Brain pericyte (primary cell): ENCODE data around the gene ABCA2.
A peak's percentile ranks its signal among the peaks of the same experiment; 100 is the strongest.

Experiments
- DNase-seq: peaks from one replicate; pipeline ENCODE4 v3.0.0-alpha.2; 2012; ENCODE audit warnings: low read depth, low spot score

Gene ABCA2

DNA sequence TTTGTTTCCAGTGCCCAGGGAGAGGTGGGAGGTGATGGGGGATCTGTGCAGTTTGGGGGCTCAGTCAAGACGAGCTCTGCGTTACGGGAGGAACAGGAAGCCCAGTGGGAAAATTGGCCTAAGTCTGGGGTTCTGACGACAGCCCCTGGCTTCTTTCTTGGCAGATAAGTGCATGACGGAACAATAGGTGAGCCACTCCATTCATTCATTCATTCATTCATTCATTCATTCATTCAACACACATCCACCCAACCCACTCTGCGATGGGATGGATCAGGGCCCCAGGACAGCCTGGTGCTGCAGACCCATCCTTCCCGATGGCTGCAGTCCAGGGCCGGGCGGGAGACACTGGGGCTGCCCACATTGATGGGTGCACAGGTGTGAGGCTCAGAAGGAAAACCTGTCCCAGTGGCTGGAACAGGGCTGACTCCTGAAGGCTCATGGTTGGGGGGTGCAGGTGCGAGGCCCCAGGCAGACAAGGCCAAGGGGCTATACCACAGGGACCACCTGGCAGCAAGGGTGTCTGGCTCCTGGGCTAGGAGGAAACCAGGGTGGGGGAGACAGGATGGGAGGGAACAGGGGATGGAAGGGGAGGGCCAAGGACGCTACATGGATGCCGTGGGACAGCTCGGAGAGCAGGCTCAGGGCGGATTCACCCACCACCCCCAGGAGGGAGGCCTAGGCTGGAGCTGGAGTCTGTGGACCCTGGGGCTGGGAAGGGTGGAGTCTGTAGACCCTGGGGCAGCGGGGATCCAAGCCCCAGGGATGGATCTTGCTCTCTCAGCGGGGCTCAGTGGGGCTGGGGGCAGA, 47.2 kb downstream of the ABCA2 start:
- no peak for DNase-seq

DNA sequence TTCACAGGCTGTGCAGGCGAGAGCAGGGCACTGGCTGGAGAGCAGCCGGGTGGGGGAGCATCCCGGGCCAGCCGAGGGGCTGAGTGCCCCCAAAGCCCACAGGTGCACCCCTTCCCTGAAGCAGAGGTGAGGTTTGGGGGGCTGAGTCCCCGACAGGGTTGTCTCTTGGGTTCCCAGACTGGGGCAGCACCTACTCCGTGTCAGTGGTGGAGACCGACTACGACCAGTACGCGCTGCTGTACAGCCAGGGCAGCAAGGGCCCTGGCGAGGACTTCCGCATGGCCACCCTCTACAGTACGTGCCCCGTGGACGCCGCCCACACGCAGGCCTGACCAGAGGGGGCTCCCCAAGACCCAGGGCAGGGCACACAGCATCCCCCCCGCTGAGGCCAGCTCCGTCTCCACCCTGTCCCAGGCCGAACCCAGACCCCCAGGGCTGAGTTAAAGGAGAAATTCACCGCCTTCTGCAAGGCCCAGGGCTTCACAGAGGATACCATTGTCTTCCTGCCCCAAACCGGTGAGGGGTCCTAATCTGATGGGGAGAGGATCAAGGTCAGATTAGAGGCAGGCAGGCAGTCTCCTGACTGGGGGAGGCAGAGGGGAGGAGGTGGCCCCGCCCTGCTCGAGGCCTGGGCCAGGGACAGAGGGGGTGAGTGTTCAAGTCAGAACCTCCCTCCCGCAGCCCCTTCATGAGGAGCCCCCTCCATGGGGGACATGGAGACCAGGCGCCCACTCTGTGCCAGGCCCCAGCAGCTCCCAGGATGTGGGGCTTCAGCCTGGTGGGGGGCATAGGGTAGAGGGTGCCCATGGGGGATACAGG, 48.1 kb downstream of the ABCA2 start:
- no peak for DNase-seq

DNA sequence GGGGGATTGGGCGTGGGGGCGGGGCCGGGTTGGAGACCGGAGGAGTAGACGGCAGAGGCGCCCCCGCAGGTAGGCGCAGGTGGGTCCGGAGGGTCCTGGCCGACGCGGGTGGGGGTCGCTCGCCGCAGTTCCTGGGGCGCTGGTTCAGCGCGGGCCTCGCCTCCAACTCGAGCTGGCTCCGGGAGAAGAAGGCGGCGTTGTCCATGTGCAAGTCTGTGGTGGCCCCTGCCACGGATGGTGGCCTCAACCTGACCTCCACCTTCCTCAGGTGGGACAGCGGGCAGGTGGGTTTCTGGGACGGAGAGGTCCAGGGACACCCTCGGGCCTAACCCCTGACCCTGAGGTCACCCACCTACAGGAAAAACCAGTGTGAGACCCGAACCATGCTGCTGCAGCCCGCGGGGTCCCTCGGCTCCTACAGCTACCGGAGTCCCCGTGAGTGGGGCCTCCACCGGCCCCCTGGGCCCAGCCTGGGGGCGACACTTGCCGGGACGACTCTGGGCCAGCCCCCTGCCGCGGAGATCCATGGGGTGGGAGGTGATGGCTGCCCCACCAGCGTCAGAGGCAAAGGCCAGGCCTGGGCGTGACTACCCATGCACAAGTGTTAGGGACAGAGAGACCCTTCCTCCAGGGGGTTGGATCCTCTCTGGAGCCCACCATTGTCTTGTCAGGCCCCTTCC, 49.0 kb downstream of the ABCA2 start:
- DNase-seq: no peak

DNA sequence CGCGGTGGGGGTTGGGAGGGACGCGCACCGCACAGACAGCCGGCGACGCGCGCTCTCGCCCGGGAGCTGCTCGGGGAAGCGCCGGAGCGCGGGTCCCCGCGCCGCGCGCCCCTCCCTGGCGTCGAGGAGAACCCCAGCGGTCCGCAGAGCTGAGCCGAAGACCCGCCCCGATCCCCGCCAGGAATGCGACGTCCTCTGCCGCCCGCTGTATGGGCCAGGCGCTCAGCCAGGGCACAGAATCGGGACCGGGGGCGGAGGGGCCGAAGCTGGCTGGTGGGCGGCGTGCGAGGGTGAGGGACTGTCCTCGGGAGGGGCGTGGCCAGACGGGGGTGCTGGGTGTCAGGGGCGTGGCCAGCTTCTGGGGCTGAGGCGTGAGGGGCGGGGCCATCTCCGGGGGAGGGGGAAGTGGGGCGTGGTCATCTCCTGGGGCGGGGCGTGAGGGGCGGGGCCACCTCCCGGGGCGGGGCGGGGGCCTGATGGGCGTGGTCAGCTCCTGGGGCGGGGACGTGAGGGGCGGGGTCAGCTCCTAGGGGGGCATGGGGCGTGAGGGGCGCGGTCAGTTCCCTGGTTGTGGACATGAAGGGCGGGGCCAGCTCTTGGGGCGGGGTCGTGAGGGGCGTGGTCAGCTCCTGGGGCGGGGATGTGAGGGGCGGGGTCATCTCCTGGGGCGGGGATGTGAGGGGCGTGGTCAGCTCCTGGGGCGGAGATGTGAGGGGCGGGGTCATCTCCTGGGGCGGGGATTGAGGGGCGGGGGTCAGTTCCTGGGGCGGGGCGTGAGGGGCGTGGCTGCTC, 49.8 kb downstream of the ABCA2 start:
- DNase-seq: no peak

DNA sequence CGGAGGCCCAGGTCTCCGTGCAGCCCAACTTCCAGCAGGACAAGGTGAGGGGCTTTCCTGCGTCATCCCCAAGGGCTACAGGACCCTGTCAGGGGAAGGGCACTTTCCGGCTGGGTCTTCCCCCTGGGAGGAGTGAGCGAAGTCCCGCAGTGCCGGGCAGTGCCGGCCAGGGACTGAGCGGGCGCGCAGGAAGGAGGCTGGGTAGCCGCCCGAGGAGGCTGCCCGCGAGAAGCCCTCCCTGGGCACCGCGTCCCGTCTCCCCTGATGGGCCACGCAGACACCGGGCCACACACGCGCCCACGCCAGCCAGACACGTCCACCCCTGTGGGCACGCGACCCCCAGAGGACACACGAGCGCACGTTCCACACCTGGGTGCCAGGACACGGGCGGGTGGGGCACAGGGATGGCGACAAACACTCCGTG, 50.4 kb downstream of the ABCA2 start:
- DNase-seq: no peak

DNA sequence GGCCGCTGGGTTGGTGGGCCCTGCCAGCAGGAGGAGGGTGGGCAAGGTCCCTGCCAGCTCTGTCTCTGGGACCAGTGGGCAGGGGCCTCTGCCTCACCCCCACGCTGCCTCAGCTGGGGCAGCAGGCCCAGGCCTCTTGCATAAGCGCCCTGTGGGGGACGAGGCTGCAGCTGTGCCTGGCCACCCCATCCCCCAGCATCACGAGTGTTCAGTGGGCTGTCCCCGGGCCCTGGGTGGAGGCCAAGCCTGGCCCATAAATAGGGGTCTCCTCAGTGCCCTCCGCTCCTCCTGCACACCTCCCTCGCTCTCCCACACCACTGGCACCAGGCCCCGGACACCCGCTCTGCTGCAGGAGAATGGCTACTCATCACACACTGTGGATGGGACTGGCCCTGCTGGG, 50.8 kb downstream of the ABCA2 start, which contains the start of gene PTGDS:
TSS of gene PTGDS (plus strand) at position 282 of the 400 bp plus-strand sequence. CDS start at position 357, 75 bp downstream.
- DNase-seq: peak; percentile 76

DNA sequence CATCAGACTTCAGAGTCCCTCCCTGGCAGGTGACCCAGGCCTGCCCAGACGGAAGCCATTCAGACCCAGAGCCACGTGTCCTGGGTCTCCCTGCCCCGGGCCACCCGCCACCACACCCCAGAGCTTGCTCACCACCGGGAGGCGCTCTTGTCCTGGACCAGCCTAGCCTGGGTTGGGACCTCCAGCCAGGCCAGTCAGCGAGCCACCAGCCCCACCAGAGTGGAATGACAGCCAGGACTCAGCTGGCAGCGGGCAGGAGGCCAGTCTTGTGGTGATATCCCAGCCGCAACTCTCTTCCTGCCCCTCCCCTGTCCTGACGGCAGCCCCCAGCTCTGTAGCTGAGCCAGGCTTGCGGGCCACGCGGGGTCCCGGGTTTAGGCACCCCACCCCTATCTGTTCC, 52.4 kb downstream of the ABCA2 start:
- no peak for DNase-seq

DNA sequence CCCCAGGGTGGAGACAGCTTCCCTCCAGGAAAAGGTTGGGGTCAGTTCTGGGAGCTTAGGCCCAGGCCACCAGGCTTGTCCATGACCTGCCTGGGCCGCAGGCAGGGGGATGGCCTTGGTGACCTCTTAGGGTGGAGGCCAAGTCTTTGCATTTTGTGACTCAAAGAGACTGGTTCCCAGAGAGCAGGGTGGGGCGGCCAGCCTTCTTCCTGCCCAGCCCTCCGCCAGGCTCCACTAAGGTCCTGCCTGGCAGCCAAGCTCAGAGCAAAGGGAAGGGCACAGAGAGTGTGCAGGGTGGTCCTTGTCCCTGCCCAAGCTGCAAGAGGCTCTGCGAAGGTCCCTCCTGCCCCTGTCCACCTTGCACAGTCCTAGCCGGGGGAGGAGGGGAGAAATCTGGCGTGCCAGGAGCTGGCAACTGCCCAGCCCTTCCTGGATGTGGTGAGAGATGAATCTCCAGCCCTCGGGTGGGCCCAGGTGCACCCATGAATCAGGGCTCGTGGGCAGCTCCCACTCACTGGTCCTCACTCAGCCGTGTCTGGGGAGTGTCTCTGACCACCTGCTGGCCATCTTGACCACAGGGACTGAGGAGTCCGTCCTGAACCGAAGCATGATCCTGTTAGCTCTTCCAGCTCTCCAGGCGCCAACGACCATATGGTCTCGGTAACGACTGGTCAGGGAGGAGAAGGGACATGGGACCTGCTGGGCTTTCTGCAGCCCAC, 53.1 kb downstream of the ABCA2 start:
- DNase-seq: no peak

DNA sequence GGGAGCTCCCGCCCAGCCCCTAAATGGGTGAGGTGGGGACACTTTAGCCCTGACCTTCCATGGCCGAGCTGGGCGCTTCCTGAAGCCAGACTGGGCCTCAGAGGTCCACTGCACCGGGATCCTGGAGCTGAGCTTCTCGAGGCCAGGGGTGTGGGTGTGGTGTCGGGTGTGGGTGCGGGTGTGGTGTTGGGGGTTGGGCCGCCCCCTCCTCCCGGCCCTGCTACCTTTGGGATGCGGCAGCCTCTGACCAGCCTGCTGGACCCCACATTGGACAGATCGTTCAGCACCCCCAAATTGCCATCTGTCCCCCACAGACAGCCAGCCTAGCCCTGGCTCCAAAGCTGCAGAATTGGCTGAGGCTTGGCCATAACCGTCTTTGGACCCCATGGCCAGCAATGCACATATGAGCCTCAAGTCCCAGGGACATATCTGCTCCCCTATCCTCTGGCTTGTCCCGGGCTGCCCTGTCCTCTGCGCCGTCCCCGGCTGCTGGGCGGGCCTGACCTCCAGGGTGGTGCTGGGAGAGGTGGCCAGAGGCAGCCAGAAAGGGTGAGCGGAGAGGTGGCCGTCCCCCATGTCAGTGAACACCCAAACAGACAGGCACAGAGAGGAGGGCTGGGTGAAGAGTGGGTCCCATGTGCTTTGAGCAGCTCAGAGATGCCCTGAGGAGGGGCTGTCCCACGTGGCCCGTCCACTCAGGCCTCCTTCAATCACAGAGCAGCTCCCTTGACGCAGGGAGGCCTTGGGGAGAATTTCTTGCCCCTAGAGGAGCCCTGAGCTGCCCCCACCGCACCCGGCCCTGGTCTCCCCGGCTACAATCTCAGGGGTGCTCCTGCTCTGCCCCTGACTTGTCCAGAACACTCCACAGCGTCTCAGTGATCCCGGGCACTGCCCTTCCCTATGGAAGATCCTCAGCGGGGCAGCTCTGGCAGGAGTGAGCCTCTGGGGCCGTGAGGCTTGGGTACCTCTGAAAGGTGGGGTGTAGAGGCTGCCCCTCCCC, 54.1 kb downstream of the ABCA2 start:
- DNase-seq: no peak

DNA sequence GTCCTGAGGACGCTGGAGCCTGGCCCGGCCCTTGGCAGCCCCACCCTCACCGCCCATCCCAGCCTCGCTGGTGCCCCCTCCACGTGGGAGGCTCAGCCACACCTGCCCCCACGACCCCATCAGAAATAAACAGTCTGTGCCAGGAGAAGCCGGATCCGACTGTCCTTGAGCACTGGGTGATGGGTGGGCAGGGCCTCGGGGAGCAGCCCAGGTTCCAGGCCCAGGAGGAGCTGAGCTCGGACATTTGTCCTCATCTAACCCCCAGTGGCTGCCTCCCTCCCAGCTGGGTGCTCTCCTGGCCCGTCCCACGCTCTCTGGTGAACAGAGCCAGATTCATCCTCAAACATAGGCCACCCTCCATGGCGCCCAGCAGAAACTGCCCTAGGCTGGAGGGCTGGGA, 55.3 kb downstream of the ABCA2 start:
- no peak for DNase-seq

DNA sequence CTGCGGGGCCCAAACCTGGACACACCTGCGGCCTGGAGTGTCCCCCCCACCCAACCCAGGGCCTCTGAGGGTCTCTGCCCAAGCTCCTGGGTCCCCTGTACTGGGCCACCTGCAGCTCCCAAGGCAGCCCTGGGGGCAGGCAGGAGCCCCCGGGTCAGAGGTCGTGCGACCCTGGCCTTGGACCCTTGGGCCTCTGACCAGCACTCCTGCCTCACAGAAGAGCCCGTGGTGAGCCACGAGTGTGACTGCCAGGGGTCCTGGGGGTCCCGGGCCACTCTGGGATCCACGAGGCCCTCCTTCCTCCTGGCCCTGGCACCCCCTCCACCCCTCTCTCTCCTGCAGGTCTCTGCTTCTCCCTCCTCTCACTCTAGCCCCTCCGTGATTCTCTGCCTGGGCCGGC, 55.7 kb downstream of the ABCA2 start:
- no peak for DNase-seq

DNA sequence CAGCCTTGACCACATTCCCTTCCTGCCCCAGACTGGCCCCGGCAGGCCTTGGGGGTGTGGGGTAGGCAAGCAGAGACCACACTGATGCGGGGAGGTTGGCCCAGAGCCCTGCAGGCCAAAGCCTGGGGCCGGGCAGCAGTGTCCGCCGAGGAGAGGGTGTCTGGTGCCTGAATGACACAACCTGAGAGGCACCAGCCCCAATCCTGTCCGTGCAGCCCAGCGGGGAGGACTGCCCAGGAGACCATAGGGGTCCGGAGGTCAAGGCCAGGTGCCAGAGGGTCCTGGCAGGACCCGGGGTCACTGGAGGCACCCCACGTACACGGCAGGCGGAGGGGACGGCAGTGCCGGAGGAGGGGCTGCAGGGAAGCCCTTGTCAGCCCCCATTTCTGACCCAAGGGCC, 56.3 kb downstream of the ABCA2 start:
- no peak for DNase-seq

DNA sequence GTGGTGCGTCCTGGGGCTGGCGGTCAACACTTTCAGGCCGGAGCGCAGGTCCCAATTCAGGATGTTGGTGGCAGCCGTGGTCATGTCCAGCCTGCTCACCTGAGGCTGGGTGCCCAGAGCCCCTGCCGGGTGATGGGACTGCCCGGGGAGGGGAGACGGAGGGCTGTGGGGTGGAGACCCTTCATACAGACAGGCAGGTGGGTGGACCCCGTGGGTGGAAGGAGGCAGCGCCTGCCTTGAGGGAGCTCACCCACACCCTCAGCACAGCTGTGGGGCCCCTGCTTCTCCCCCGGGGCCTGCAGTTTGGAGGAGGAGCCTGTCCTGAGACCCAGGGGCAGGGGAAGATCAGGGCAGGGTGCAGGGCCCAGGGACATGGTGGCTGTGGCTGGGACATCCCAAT, 57.7 kb downstream of the ABCA2 start:
- no peak for DNase-seq

DNA sequence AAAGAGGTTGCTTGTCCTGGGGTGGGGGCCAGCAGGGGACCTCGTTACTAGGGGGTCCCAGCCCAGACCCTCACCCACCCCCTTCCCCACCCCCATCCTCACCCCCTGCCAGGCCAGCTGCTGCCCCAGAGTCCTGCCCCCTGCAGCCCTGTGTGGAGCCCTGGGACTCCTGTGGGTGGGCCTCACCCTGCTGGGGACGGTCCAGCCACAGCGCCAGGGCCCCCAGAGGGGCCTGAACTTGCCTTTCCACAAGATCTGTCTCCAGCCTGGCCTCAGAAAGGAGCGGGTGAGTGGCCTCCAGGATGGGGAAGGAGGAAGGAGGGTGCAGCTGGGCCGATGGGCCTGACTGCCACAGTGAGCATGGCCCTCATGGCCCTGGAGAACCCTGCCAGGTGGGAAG, 58.3 kb downstream of the ABCA2 start:
- no peak for DNase-seq

DNA sequence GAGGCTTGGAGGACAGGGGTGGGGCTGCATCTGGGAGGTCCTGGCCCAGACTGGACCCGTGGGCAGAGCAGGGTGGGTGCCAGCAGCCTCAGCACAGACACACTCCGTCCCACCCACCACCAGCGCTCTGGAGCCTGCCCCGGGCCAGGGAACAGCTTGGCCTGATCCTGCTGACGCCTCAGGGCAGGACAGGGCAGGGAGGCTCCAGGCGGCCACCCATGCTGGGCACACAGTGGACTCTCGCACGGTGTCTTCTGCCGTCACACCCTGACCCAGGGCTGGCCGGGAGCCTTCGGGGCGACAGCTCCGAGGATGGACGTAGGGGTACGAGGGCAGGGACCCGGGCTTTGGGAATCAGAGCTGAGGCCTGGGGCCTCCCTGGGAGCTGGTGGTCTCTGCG, 58.9 kb downstream of the ABCA2 start:
- no peak for DNase-seq

DNA sequence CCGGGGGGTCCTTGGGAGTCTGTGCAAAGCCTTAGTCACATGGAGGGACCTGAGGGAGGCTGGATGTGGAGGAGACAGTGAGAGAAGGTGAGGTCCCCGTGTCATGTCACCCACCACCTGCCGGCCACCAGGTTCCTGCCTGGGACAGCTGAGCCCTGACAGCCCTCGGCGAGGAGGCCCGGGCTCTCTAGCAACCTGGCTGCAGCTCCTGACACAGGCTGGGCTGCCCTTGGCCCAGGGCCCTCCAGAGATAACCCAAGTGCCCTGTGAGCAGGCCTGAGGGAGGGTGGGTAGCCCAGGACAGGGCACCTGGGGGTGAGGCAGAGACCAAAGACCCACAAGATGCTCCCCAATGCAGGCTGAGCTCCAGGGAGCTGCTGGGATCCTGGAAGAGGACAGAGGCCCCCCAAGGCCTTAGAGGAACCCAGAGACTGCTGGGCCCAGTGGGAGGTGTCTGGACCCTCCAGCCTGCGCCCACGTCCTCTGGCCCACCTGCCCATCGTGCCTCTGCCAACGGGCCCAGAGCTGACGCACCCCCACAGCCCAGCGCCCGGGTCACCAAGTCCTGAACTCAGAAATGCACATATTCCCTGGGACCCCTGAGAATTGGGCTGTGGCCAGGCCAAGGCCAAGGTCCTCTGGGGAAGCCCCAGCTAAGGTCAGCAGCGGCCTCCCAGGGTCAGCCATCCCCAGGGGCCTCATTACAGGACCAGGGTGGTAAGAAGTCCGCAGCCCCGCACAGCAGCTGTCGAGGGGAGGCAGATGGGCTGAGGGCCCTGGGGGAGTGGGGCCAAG, 59.5 kb downstream of the ABCA2 start:
- DNase-seq: no peak

DNA sequence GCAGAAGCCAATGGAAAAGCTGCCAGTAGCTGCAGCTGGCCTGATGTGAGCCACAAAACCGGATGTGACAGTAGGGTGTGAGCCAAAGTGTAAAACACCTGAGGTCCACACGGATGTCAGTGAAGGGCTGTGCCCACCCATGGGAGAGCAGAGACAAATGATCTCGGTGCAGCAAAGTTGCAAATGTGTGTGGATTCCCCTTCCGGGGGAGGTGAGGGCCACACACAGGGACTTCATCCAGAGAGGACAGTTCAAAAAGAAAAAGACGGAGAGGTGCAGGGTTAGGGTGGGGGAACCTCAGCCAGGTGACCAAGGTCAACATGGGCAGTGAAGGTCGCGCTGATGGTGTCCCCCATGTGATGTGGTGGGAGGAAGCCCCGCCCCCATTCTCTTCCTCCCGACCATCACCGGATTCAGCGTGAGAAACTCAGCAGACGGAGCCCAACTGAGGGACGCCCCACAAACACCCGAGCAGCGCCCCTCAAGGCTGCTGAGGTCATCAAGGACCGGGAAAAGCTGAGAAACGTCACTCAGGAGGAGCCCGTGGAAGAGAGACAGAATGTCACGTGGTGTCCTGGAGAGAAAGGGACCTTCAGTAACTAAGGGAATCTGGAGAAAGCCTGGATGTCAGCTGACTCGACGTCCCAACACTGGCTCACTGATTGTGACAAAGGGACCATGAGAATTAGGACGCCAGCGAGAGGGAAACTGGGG, 62.1 kb downstream of the ABCA2 start:
- no peak for DNase-seq

DNA sequence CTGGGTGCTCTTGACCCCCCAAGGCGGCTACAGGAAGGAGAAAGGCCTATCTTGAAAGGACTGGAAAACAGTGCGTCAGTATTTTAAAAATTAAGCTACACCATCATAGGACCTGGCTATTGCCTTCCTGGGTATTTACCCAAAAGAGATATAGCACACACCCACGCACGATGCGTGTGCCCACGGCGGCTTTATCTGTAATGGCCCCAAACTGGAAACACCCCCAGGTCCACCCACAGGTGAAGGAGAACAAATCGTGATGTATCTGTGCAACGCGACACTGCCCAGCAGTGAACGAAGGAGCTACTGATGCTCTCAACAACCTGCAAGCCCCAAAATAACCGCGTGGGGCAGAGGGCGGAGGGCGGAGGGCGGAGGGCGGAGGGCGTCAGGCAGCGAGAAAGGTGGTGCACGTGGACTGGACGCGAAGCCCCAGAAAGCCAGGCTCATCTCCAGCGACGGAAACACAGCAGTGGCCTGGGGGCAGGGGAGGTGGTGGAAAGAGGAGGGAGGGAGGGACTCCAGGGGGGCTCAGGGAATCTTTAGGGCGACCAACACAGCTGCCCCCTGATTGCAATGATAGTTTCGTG, 63.1 kb downstream of the ABCA2 start:
- DNase-seq: no peak
